ENCODE data around the gene INHBB. TPM values are rescaled to one million over a fixed set of nuclear protein-coding genes. Genes with fewer than 3 reads are reported as not detected.

INHBB gene
- polyA plus RNA-seq, 3 donors = 0.08 TPM; not detected in 2

DNA sequence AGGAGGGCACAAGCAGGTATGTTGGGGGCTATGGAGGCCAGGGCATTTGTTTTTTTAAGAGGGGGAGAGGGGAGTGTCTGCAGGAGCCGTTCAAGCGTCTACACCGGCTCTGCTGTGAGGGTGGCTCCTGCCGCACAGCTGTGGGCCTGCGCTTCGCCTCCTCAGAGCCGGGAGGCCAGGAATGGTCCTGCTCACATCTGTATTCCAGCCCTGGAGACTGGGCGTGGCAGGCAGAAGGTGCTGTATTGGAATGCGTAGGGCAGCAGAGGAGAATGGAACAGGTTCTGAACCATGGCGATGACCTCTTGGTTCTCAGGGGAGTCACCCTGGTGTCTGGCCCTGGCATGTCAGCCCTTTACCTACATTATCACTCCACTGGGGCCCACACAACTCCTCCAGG, 26.8 kb upstream of the INHBB start:
- intact Hi-C loops (cut with micrococcal nuclease) = loop anchor here in 1 of 2 donors (10.0 kb wide), 2 partner anchors 94 to 614 kb away; partner anchors contain the start of gene TMEM185B
- H3K36me3 Mint-ChIP-seq = no peaks in the 10 kb centered on the region
- TF ChIP-seq, protein P1, sequence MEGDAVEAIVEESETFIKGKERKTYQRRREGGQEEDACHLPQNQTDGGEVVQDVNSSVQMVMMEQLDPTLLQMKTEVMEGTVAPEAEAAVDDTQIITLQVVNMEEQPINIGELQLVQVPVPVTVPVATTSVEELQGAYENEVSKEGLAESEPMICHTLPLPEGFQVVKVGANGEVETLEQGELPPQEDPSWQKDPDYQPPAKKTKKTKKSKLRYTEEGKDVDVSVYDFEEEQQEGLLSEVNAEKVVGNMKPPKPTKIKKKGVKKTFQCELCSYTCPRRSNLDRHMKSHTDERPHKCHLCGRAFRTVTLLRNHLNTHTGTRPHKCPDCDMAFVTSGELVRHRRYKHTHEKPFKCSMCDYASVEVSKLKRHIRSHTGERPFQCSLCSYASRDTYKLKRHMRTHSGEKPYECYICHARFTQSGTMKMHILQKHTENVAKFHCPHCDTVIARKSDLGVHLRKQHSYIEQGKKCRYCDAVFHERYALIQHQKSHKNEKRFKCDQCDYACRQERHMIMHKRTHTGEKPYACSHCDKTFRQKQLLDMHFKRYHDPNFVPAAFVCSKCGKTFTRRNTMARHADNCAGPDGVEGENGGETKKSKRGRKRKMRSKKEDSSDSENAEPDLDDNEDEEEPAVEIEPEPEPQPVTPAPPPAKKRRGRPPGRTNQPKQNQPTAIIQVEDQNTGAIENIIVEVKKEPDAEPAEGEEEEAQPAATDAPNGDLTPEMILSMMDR (IDR thresholded peaks at IDR 0.05) = no peak
- H3K27ac Mint-ChIP-seq = no peak overlapping the region
- no peaks in the 10 kb centered on the region for H3K36me3 ChIP-seq (replicated peaks in 1 of 2; ENCODE audit: control insufficient read depth in 1 of 2, insufficient read depth in 2 of 2, low read length in 2 of 2)
- no peak overlapping the region for H3K27ac ChIP-seq (ENCODE audit: low read depth in 1 of 2, low read length in 2 of 2)
- H3K27me3 Mint-ChIP-seq (ENCODE audit: low read depth in 3 of 3) = peaks cover 11 to 22% (median 12%) of the 10 kb centered on the region in 3 donors
- no peak overlapping the region for H3K4me2 ChIP-seq (replicated peaks; ENCODE audit: extremely low read depth, low read length, poor library complexity, severe bottlenecking)
- no peak overlapping the region for H2AFZ ChIP-seq (ENCODE audit: insufficient read depth, low read depth, low read length, poor library complexity, severe bottlenecking)
- no peaks in the 10 kb centered on the region for H4K20me1 ChIP-seq (ENCODE audit: insufficient read depth, low read length)
- no peak overlapping the region for H3K4me3 Mint-ChIP-seq
- WGBS (ENCODE audit: insufficient coverage) = 99% methylated on average over 9 of the region's 10 CpGs
- DNase-seq = no peak
- no peak overlapping the region for H3K4me3 ChIP-seq (replicated peaks in 1 of 3; ENCODE audit: low read depth in 2 of 3, low read length in 3 of 3)
- H3K9me3 Mint-ChIP-seq = peaks cover 0 to 2% (median 0%) of the 10 kb centered on the region in 7 donors
- H3K4me1 Mint-ChIP-seq = peaks cover 12% of the 10 kb centered on the region
- peaks cover 0 to 3% of the 10 kb centered on the region in 2 donors for H3K27me3 ChIP-seq (ENCODE audit: control insufficient read depth in 2 of 2, insufficient read depth in 2 of 2, low read length in 2 of 2)
- no peaks in the 10 kb centered on the region for H3K9me3 ChIP-seq (replicated peaks in 1 of 2; ENCODE audit: control insufficient read depth in 1 of 2, insufficient read depth in 1 of 2, low read length in 2 of 2)
- H3K4me1 ChIP-seq (ENCODE audit: control insufficient read depth in 1 of 2, insufficient read depth in 2 of 2, low read length in 2 of 2) = no peaks in the 10 kb centered on the region
- H3K79me2 ChIP-seq (ENCODE audit: insufficient read depth, low read length) = no peaks in the 10 kb centered on the region
- H3K9ac ChIP-seq (ENCODE audit: insufficient read depth, low read length, poor library complexity, severe bottlenecking) = no peak overlapping the region

DNA sequence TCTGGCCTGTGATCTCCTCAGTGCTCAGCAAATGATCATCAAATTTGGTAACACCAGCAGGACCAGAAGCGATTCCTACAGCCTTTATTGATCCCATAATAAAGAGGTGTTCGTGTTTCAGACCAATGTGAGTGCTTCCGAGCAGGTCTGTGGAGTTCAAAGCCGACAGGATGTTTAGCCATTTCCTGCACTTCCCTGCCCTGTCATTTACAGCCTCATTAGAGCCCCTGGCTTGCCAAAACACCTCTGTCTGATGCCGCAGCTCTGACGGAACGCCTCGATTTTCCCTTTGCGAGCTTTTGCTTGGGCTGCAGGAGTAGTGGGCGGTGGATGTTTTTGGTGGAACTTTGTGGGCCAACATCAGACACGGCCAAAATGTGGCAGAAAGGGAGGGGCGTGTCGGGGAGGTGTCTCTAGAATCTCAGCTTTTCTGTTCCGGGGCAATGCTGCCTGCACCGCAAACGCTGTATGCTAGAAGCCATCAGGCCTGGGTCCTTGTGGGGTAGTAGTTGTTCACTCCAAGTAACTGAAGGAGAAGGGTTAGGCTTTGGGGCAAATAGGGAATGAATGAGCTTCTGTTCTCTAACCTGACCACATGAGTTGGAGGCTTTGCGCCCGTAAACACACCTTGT, 26.1 kb upstream of the INHBB start:
- Mint-ChIP-seq H3K4me1 (peaks cover 12% of the 10 kb centered on the region), H3K9me3 (peaks cover 0 to 2% (median 0%) of the 10 kb centered on the region in 7 donors), H3K36me3 (no peaks in the 10 kb centered on the region), H3K27me3 (ENCODE audit: low read depth in 3 of 3) (peaks cover 6 to 20% (median 7%) of the 10 kb centered on the region in 3 donors), H3K4me3 (no peak overlapping the region), H3K27ac (no peak overlapping the region)
- DNase-seq = no peak
- Histone ChIP-seq H3K27ac (ENCODE audit: low read depth in 1 of 2, low read length in 2 of 2) (no peak overlapping the region), H2AFZ (ENCODE audit: insufficient read depth, low read depth, low read length, poor library complexity, severe bottlenecking) (no peak overlapping the region), H4K20me1 (ENCODE audit: insufficient read depth, low read length) (no peaks in the 10 kb centered on the region), H3K4me2 (replicated peaks; ENCODE audit: extremely low read depth, low read length, poor library complexity, severe bottlenecking) (no peak overlapping the region), H3K36me3 (replicated peaks in 1 of 2; ENCODE audit: control insufficient read depth in 1 of 2, insufficient read depth in 2 of 2, low read length in 2 of 2) (no peaks in the 10 kb centered on the region), H3K9me3 (replicated peaks in 1 of 2; ENCODE audit: control insufficient read depth in 1 of 2, insufficient read depth in 1 of 2, low read length in 2 of 2) (no peaks in the 10 kb centered on the region), H3K27me3 (ENCODE audit: control insufficient read depth in 2 of 2, insufficient read depth in 2 of 2, low read length in 2 of 2) (no peaks in the 10 kb centered on the region), H3K79me2 (ENCODE audit: insufficient read depth, low read length) (no peaks in the 10 kb centered on the region), H3K4me1 (ENCODE audit: control insufficient read depth in 1 of 2, insufficient read depth in 2 of 2, low read length in 2 of 2) (no peaks in the 10 kb centered on the region), H3K4me3 (replicated peaks in 1 of 3; ENCODE audit: low read depth in 2 of 3, low read length in 3 of 3) (no peak overlapping the region), H3K9ac (ENCODE audit: insufficient read depth, low read length, poor library complexity, severe bottlenecking) (no peak overlapping the region)
- 91% methylated on average over 15 of the region's 18 CpGs for WGBS (ENCODE audit: insufficient coverage)
- TF ChIP-seq, protein P1 (IDR thresholded peaks at IDR 0.05) = no peak
- intact Hi-C loops (cut with micrococcal nuclease) = loop anchor here in 1 of 2 donors (10.0 kb wide), 2 partner anchors 95 to 615 kb away; partner anchors contain the start of gene TMEM185B

Data from CD14-positive monocyte (primary cell).